CD14-positive monocyte (primary cell): Measurements from ENCODE around the gene KITLG. TPM values are rescaled to one million over a fixed set of nuclear protein-coding genes. Genes with fewer than 3 reads are reported as not detected.
"Not testable (repeated sequence)": the region's sequence is repeated elsewhere in the genome, so short reads cannot be mapped to it uniquely, and the experiment has no call there.

ENCODE experiments used
- DNase-seq, 3 donors: peaks; one replicate each; pipeline ENCODE4 v3.0.0-alpha.2; 2011 to 2022
- H2AFZ ChIP-seq: 2 replicates; pipeline ENCODE4 v1.6.0; 2012; ENCODE audit warnings: mild to moderate bottlenecking, low read depth, low read length, inconsistent platforms; ENCODE audit not compliant: insufficient read depth, poor library complexity, severe bottlenecking
- H3K27ac ChIP-seq, 2 donors: 1 replicate in 1 of 2; 2 replicates in 1 of 2; pipeline ENCODE4 v1.5.1; 2012 to 2013; ENCODE audit warnings: low read length in 2 of 2, control low read depth in 1 of 2, inconsistent platforms in 1 of 2, low read depth in 1 of 2, mild to moderate bottlenecking in 1 of 2
- H3K27me3 ChIP-seq, 2 donors: one replicate each; pipeline versions ENCODE4 v1.6.0 to v1.6.1; 2011 to 2013; ENCODE audit warnings: low read length in 2 of 2; ENCODE audit not compliant: control insufficient read depth in 2 of 2, insufficient read depth in 2 of 2
- H3K36me3 ChIP-seq, 2 donors: replicated peaks in 1 of 2; 1 replicate in 1 of 2; 2 replicates in 1 of 2; pipeline versions ENCODE4 v1.5.1 to v1.6.1; 2012 to 2013; ENCODE audit warnings: low read length in 2 of 2, control low read depth in 1 of 2, inconsistent platforms in 1 of 2, mild to moderate bottlenecking in 1 of 2; ENCODE audit not compliant: insufficient read depth in 2 of 2, control insufficient read depth in 1 of 2
- H3K4me1 ChIP-seq, 2 donors: 1 replicate in 1 of 2; 2 replicates in 1 of 2; pipeline versions ENCODE4 v1.5.1 to v1.6.1; 2012 to 2013; ENCODE audit warnings: low read length in 2 of 2, control low read depth in 1 of 2, inconsistent platforms in 1 of 2, mild to moderate bottlenecking in 1 of 2, moderate library complexity in 1 of 2; ENCODE audit not compliant: insufficient read depth in 2 of 2, control insufficient read depth in 1 of 2
- H3K4me2 ChIP-seq: replicated peaks from 2 replicates; pipeline ENCODE3; 2012; ENCODE audit warnings: low read length, moderate library complexity, mild to moderate bottlenecking; ENCODE audit not compliant: poor library complexity, severe bottlenecking; ENCODE audit errors: extremely low read depth
- H3K4me3 ChIP-seq, 3 experiments: fragments of 200-600 bp in 1 of 3; sonication (generic) in 1 of 3; replicated peaks in 1 of 3; 1 replicate in 2 of 3; 2 replicates in 1 of 3; pipeline ENCODE4 v1.5.1; 2011 to 2013; ENCODE audit warnings: low read length in 3 of 3, mild to moderate bottlenecking in 3 of 3, control low read depth in 2 of 3, low read depth in 2 of 3, inconsistent platforms in 1 of 3, moderate library complexity in 1 of 3
- H3K79me2 ChIP-seq: 2 replicates; pipeline ENCODE4 v1.6.0; 2012; ENCODE audit warnings: mild to moderate bottlenecking, control low read depth, inconsistent platforms, low read length, moderate library complexity; ENCODE audit not compliant: insufficient read depth
- H3K9ac ChIP-seq: 2 replicates; pipeline ENCODE4 v1.6.0; 2017; ENCODE audit warnings: low read length, mild to moderate bottlenecking; ENCODE audit not compliant: insufficient read depth, poor library complexity, severe bottlenecking
- H3K9me3 ChIP-seq, 2 donors: replicated peaks in 1 of 2; 1 replicate in 1 of 2; 2 replicates in 1 of 2; pipeline versions ENCODE4 v1.5.1 to v1.6.1; 2012 to 2013; ENCODE audit warnings: low read length in 2 of 2, control low read depth in 1 of 2; ENCODE audit not compliant: control insufficient read depth in 1 of 2, insufficient read depth in 1 of 2
- H4K20me1 ChIP-seq: 2 replicates; pipeline ENCODE4 v1.6.0; 2012; ENCODE audit warnings: mild to moderate bottlenecking, low read length, control low read depth, moderate library complexity; ENCODE audit not compliant: insufficient read depth
- H3K27ac Mint-ChIP-seq, 7 donors: one replicate each; pipeline ENCODE4 v1.8.0; 2020; ENCODE audit warnings: mild to moderate bottlenecking in 7 of 7, mixed read lengths in 7 of 7, moderate library complexity in 6 of 7, inconsistent platforms in 2 of 7
- H3K27me3 Mint-ChIP-seq, 3 donors: one replicate each; pipeline ENCODE4 v1.8.0; 2021 to 2022; ENCODE audit warnings: low read depth in 3 of 3, mild to moderate bottlenecking in 3 of 3, mixed read lengths in 3 of 3, moderate library complexity in 3 of 3, inconsistent platforms in 1 of 3
- H3K36me3 Mint-ChIP-seq, 2 donors: one replicate each; pipeline ENCODE4 v1.8.0; 2020; ENCODE audit warnings: mixed read lengths in 2 of 2, inconsistent platforms in 1 of 2, mild to moderate bottlenecking in 1 of 2
- H3K4me1 Mint-ChIP-seq: one replicate; pipeline ENCODE4 v1.8.0; 2020; ENCODE audit warnings: mild to moderate bottlenecking, mixed read lengths
- H3K4me3 Mint-ChIP-seq, 2 donors: one replicate each; pipeline ENCODE4 v1.8.0; 2020; ENCODE audit warnings: mild to moderate bottlenecking in 2 of 2, mixed read lengths in 2 of 2, moderate library complexity in 1 of 2
- H3K9me3 Mint-ChIP-seq, 7 donors: one replicate each; pipeline ENCODE4 v1.8.0; 2020 to 2022; ENCODE audit warnings: mixed read lengths in 7 of 7, mild to moderate bottlenecking in 6 of 7, moderate library complexity in 6 of 7, inconsistent platforms in 2 of 7
- WGBS: methylation state at CpG from one replicate; pipeline ENCODE4 v1.1.5; 2013; ENCODE audit warnings: missing lambda C conversion rate; ENCODE audit not compliant: insufficient coverage; 5-methylcytosine and 5-hydroxymethylcytosine counted together
- intact Hi-C, 2 donors: fragments of 100-400 bp; cut with micrococcal nuclease; formaldehyde crosslinking; loops; one replicate each; pipeline versions ENCODE4 v1.15.0 to v1.15.1; 2023
- polyA plus RNA-seq, 3 donors: library from polyadenylated mRNA; depleted of rRNA in 1 of 3; unstranded in 2 of 3; stranded (reverse) in 1 of 3; fragments of 300-500 nt in 2 of 3; fragments of >200 nt in 1 of 3; fragmentation: Illumina TruSeq in 2 of 3; gene quantifications; 1 replicate in 2 of 3; 2 replicates in 1 of 3; pipeline ENCODE4 v1.2.3, GENCODE V29; 2012 to 2021
- TF ChIP-seq, protein P1 (sequence below): fragments of 200-600 bp; IDR thresholded peaks from one replicate; pipeline ENCODE4 v1.8.0; 2022; ENCODE audit warnings: antibody characterized with exemption, mild to moderate bottlenecking

The KITLG gene
- polyA plus RNA-seq, 3 donors: 0.03 to 0.07 TPM; not detected in 1

DNA sequence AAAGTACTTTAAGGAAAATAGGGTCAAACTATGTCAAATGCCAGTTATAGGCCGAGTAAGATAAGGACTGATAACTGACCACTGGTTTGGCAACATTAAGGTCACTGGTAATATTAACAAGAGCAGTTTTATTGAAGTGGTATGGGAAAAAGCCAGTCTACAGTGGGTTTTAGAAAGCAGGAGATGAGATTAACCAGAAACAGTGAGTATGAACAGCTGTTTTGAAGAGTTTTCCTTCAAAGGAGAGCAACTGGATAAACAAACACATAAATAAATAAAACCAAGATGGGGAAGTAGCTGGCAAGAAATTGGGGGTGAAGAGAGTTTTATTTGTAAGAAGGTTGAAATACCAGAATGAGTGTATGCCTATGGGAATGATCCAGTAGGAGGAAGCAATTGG lies 30.3 kb downstream of the KITLG start:
- no peak overlapping the region for H3K4me3 ChIP-seq

DNA sequence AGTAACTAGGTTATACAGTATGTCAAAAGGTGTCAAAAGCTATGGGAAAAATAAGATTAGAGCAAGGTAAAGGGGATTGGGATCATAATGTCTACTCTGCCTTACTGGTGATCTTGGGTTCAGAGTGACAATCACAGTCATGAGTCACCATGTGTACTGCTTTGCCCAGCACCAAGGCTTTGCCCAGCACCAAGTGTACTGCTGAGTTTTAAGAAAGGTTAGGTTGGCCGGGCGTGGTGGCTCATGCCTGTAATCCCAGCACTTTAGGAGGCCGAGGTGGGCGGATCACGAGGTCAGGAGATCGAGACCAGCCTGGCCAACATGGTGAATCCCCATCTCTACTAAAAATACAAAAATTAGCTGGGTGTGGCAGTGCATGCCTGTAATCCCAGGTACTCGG lies 32.3 kb downstream of the KITLG start:
- H3K4me1 ChIP-seq, H3K27ac ChIP-seq, H3K4me3 ChIP-seq, H3K4me3 Mint-ChIP-seq, H3K79me2 ChIP-seq, H3K4me1 Mint-ChIP-seq, DNase-seq, intact Hi-C loops, H2AFZ ChIP-seq, H4K20me1 ChIP-seq, H3K36me3 Mint-ChIP-seq, H3K9me3 ChIP-seq, H3K9ac ChIP-seq, H3K9me3 Mint-ChIP-seq, H3K27ac Mint-ChIP-seq, H3K27me3 Mint-ChIP-seq, H3K27me3 ChIP-seq, H3K36me3 ChIP-seq, H3K4me2 ChIP-seq: not testable (repeated sequence)
- WGBS: 90% methylated on average over 1 of the region's 7 CpGs

More for the DNA sequence above, 30.3 kb downstream of the KITLG start:
- TF ChIP-seq, protein P1, sequence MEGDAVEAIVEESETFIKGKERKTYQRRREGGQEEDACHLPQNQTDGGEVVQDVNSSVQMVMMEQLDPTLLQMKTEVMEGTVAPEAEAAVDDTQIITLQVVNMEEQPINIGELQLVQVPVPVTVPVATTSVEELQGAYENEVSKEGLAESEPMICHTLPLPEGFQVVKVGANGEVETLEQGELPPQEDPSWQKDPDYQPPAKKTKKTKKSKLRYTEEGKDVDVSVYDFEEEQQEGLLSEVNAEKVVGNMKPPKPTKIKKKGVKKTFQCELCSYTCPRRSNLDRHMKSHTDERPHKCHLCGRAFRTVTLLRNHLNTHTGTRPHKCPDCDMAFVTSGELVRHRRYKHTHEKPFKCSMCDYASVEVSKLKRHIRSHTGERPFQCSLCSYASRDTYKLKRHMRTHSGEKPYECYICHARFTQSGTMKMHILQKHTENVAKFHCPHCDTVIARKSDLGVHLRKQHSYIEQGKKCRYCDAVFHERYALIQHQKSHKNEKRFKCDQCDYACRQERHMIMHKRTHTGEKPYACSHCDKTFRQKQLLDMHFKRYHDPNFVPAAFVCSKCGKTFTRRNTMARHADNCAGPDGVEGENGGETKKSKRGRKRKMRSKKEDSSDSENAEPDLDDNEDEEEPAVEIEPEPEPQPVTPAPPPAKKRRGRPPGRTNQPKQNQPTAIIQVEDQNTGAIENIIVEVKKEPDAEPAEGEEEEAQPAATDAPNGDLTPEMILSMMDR: no peak
- H3K9me3 Mint-ChIP-seq: peaks cover 0 to 1% (median 0%) of the 10 kb centered on the region in 7 donors
- H3K27me3 Mint-ChIP-seq: peaks cover 0 to 4% (median 0%) of the 10 kb centered on the region in 3 donors
- WGBS: 0% methylated on average over 1 of the region's 1 CpG
- Histone ChIP-seq H3K4me1 (no peaks in the 10 kb centered on the region), H3K4me2 (no peak overlapping the region), H3K27ac (no peak overlapping the region), H4K20me1 (no peaks in the 10 kb centered on the region), H3K9me3 (no peaks in the 10 kb centered on the region), H3K27me3 (no peaks in the 10 kb centered on the region), H2AFZ (no peak overlapping the region), H3K79me2 (no peaks in the 10 kb centered on the region), H3K36me3 (no peaks in the 10 kb centered on the region), H3K9ac (no peak overlapping the region)
- H3K27ac Mint-ChIP-seq: no peak overlapping the region
- H3K4me1 Mint-ChIP-seq: no peaks in the 10 kb centered on the region
- no peak for DNase-seq
- no peaks in the 10 kb centered on the region for H3K36me3 Mint-ChIP-seq
- no peak overlapping the region for H3K4me3 Mint-ChIP-seq
- intact Hi-C loops: no loop called here
